ENCODE results near the gene RAB11A. TPM values are rescaled to one million over a fixed set of nuclear protein-coding genes. Genes with fewer than 3 reads are reported as not detected.

Gene RAB11A
- total RNA-seq, 1 donor from 2014 or later: 482 TPM

DNA sequence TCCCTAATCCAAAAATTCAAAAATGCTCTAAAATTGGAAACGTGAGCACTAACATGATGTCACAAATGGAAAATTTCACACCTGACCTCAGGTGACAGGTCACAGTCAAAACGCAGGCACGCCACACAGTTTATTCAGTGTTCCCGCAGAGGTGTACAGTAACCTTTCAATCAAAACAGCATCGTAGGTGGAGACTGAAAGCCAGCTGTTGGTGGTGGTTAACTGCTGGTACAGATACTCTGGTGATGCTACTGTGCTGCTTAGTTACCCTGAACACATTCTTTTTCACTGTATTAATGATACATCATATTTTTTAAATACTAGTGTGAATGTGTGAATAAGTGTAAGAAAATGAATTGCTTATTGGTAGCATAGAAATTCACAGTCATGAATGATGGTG is 23.8 kb downstream of the RAB11A start:
- H3K36me3 Mint-ChIP-seq: peaks cover 8% of the 10 kb centered on the region
- no peak overlapping the region for H2AFZ ChIP-seq (replicated peaks)
- H3K27me3 ChIP-seq: no peaks in the 10 kb centered on the region
- TF ChIP-seq EZH2phosphoT487 (IDR thresholded peaks at IDR 0.05): no peak
- no peak for TF ChIP-seq EZH2 (IDR thresholded peaks at IDR 0.05)
- TF ChIP-seq, protein P1, sequence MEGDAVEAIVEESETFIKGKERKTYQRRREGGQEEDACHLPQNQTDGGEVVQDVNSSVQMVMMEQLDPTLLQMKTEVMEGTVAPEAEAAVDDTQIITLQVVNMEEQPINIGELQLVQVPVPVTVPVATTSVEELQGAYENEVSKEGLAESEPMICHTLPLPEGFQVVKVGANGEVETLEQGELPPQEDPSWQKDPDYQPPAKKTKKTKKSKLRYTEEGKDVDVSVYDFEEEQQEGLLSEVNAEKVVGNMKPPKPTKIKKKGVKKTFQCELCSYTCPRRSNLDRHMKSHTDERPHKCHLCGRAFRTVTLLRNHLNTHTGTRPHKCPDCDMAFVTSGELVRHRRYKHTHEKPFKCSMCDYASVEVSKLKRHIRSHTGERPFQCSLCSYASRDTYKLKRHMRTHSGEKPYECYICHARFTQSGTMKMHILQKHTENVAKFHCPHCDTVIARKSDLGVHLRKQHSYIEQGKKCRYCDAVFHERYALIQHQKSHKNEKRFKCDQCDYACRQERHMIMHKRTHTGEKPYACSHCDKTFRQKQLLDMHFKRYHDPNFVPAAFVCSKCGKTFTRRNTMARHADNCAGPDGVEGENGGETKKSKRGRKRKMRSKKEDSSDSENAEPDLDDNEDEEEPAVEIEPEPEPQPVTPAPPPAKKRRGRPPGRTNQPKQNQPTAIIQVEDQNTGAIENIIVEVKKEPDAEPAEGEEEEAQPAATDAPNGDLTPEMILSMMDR (IDR thresholded peaks at IDR 0.05): no peak
- H3K27ac ChIP-seq: no peak overlapping the region
- H3K9me3 Mint-ChIP-seq: no peaks in the 10 kb centered on the region
- H3K4me1 ChIP-seq: no peaks in the 10 kb centered on the region
- no peak for DNase-seq (ENCODE audit: low spot score)
- no peaks in the 10 kb centered on the region for H3K4me1 Mint-ChIP-seq
- no peak overlapping the region for H3K9ac ChIP-seq
- H3K4me3 Mint-ChIP-seq: no peak overlapping the region
- H3F3A ChIP-seq (ENCODE audit: low read depth): no peaks in the 10 kb centered on the region
- peaks cover 6% of the 10 kb centered on the region for H3K36me3 ChIP-seq
- H3K4me3 ChIP-seq: no peak overlapping the region
- H3K27ac Mint-ChIP-seq: no peak overlapping the region
- no peaks in the 10 kb centered on the region for H3K27me3 Mint-ChIP-seq (ENCODE audit: insufficient read depth, low read depth)
- H3K4me2 ChIP-seq: no peak overlapping the region
- no peaks in the 10 kb centered on the region for H3K9me3 ChIP-seq (ENCODE audit: low read depth)
- peaks cover 41% of the 10 kb centered on the region for H4K20me1 ChIP-seq (ENCODE audit: low read depth)
- peaks cover 25% of the 10 kb centered on the region for H3K79me2 ChIP-seq (ENCODE audit: low read depth)

GRCh38 chr15:65896236-65896635 is 26.9 kb downstream of the RAB11A start:
- Histone ChIP-seq H3K27ac (no peak overlapping the region), H3K4me1 (no peaks in the 10 kb centered on the region), H3K4me2 (no peak overlapping the region), H3K27me3 (no peaks in the 10 kb centered on the region), H3F3A (ENCODE audit: low read depth) (no peaks in the 10 kb centered on the region), H3K36me3 (peaks cover 6% of the 10 kb centered on the region), H3K4me3 (no peak overlapping the region), H3K79me2 (ENCODE audit: low read depth) (no peaks in the 10 kb centered on the region), H2AFZ (replicated peaks) (no peak overlapping the region), H4K20me1 (ENCODE audit: low read depth) (peaks cover 25% of the 10 kb centered on the region), H3K9ac (no peak overlapping the region), H3K9me3 (ENCODE audit: low read depth) (no peaks in the 10 kb centered on the region)
- Mint-ChIP-seq H3K27ac (no peak overlapping the region), H3K4me3 (no peak overlapping the region), H3K9me3 (no peaks in the 10 kb centered on the region), H3K36me3 (peaks cover 6% of the 10 kb centered on the region), H3K4me1 (no peaks in the 10 kb centered on the region), H3K27me3 (ENCODE audit: insufficient read depth, low read depth) (no peaks in the 10 kb centered on the region)
- TF ChIP-seq, protein P1 (IDR thresholded peaks at IDR 0.05): no peak
- TF ChIP-seq EZH2phosphoT487 (IDR thresholded peaks at IDR 0.05) (no peak), EZH2 (IDR thresholded peaks at IDR 0.05) (no peak)
- DNase-seq (ENCODE audit: low spot score): no peak

- Mint-ChIP-seq H3K27me3 (ENCODE audit: insufficient read depth, low read depth) (peaks cover 3% of the 10 kb centered on the region), H3K27ac (no peak overlapping the region), H3K9me3 (no peaks in the 10 kb centered on the region), H3K4me1 (peaks cover 12% of the 10 kb centered on the region), H3K4me3 (no peak overlapping the region), H3K36me3 (peaks cover 13% of the 10 kb centered on the region)
- Histone ChIP-seq H3K9ac (no peak overlapping the region), H3F3A (ENCODE audit: low read depth) (no peaks in the 10 kb centered on the region), H3K79me2 (ENCODE audit: low read depth) (no peaks in the 10 kb centered on the region), H3K36me3 (peaks cover 6% of the 10 kb centered on the region), H2AFZ (replicated peaks) (no peak overlapping the region), H3K27ac (no peak overlapping the region), H3K4me1 (no peaks in the 10 kb centered on the region), H3K9me3 (ENCODE audit: low read depth) (no peaks in the 10 kb centered on the region), H3K27me3 (no peaks in the 10 kb centered on the region), H3K4me3 (no peak overlapping the region), H4K20me1 (ENCODE audit: low read depth) (peaks cover 2% of the 10 kb centered on the region), H3K4me2 (no peak overlapping the region)
- no peak for DNase-seq (ENCODE audit: low spot score)
- no peak for TF ChIP-seq EZH2phosphoT487 (IDR thresholded peaks at IDR 0.05)
- no peak for TF ChIP-seq EZH2 (IDR thresholded peaks at IDR 0.05)
- TF ChIP-seq, protein P1 (IDR thresholded peaks at IDR 0.05): no peak
These were observed 31.2 kb downstream of the RAB11A start for GRCh38 chr15:65900488-65900887.

Measured in neural progenitor cell (in vitro differentiated cells).